ENCODE results near the gene ALPL.

Gene ALPL

DNA sequence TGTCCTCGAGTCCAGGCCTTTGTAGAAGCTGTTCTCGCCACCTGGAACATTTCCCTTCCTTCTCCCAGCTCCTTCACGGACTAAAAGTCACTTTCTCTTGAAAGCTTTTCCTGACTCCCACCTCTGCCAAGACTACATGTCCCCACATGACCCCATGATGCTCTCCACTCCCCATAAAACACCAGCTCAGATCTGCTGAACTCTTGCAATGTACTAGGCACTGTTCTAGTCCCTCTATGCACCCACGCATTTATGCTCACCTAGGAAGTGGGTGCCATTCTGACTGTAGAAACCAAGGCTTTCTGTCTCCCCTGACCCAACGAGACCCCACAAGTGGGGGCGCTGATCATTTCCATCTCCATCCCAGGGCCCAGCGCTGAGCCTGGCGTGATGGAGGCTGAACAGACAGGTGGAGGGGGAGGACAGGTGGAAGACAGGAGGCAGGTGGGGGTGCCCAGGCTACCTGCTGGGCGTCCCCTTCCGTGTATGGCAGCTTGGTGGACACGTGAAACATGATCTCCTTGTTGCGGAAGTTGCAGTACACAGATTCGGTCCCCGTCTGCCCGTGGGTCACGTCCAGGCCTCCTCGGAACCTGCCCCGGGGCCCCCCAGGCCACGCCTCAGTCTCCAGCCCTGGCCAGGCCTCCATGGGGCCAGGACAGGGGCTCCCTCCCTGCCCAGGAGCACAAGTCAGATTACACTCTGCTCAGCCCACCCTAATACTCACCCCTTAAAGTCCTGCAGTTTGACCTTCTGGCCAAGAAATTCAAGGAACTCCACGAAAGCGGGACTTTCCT is 102.0 kb downstream of the ALPL start:
- Histone ChIP-seq H2BK12ac (ENCODE audit: low read length) (no peak overlapping the region), H3K79me2 (ENCODE audit: control insufficient read depth, insufficient read depth, low read length, poor library complexity) (no peaks in the 10 kb centered on the region), H3K4me1 (ENCODE audit: control insufficient read depth in 1 of 2, insufficient read depth in 2 of 2, low read length in 2 of 2) (peaks cover 0 to 7% of the 10 kb centered on the region in 2 experiments), H4K12ac (ENCODE audit: low read depth, low read length) (no peak overlapping the region), H2AK5ac (ENCODE audit: low read length) (no peak overlapping the region), H3K4ac (ENCODE audit: low read depth, low read length) (no peak overlapping the region), H3K23ac (ENCODE audit: low read length) (peak overlapping the region; percentile 11), H4K91ac (ENCODE audit: low read depth, low read length) (no peak overlapping the region), H3K4me2 (ENCODE audit: low read length) (no peak overlapping the region), H3K9ac (ENCODE audit: low read length) (no peak overlapping the region), H3K27me3 (ENCODE audit: insufficient read depth, low read length) (no peaks in the 10 kb centered on the region), H3K18ac (ENCODE audit: low read length) (no peak overlapping the region), H2BK120ac (ENCODE audit: insufficient read depth, low read length, poor library complexity) (no peak overlapping the region), H3K9me3 (ENCODE audit: insufficient read depth, low read depth, low read length) (peaks cover 2% of the 10 kb centered on the region), H2AFZ (ENCODE audit: insufficient read depth, low read length, poor library complexity) (no peak overlapping the region), H3K36me3 (ENCODE audit: control insufficient read depth in 1 of 2, insufficient read depth in 2 of 2, low read length in 2 of 2) (no peaks in the 10 kb centered on the region), H3K27ac (ENCODE audit: low read depth, low read length) (no peak overlapping the region), H3K79me1 (ENCODE audit: low read length) (no peaks in the 10 kb centered on the region), H3K4me3 (ENCODE audit: low read depth, low read length) (no peak overlapping the region), H3K14ac (ENCODE audit: low read length) (no peak overlapping the region), H4K8ac (ENCODE audit: low read depth, low read length) (no peak overlapping the region), H2BK5ac (ENCODE audit: low read depth, low read length, poor library complexity) (no peak overlapping the region)
- WGBS (ENCODE audit: extremely low coverage, insufficient coverage, insufficient read length): no CpG with 5 or more reads among the region's 21 CpGs
- DNase-seq: no peak

DNA sequence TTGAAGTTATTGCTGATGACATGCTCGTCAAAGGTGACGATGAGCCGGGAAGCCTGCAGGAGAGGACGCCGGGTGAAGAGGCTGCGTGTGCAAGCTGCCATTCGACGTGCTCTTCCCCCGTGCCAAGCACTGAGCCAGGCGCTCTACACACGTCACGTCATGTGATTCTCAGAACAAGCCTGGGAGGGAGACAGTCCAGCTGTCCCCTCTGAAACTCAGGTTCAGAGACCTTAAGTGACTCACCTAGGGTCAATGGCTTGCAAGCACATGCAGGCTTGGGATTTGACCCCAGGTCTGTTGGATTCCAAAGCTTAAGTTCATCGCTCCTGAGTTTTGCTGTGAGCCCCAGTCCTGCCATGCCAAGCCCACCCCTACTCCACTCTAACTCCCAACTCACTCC is 102.8 kb downstream of the ALPL start:
- Histone ChIP-seq H3K9ac (ENCODE audit: low read length) (no peak overlapping the region), H4K12ac (ENCODE audit: low read depth, low read length) (no peak overlapping the region)

DNA sequence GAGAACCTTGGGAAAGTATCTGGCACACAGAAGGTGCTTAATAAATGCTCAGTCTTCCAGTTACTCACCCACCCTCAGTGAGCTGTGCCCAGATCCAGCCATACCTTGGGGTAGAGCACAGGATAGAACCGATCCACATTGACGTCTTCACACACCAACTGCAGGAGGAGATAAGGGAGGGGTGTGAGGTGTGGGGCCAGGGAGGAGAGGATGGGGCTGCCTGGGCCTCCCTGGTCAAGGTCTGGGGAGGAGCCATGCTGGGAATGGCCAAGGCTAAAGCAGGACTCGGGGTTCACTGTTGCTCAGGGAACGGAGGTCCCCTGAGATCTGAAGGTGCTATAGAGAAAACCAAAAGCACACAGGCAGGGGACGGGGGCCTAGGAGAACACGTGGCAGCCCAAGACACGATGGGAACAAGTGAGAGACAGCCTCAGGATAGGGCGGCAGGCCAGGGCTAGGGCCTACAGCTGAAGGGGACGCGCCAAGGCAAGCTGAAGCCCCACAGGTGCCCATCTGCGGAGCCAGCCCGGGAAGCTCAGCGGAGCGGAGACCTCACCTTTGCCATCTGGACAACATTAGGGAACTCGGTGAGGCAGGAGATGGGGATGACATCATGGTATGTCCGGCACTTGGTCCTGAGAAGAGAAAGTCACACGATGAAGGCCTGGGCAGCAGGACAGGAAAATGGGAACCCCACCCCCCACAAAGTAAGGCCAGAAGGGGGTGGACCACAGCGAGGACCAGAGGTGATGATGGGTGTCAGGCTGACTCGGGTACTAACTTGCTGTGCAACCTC is 104.0 kb downstream of the ALPL start:
- H3K27ac ChIP-seq (ENCODE audit: low read depth, low read length): no peak overlapping the region
- H2BK120ac ChIP-seq (ENCODE audit: insufficient read depth, low read length, poor library complexity): no peak overlapping the region
- no peak overlapping the region for H3K23ac ChIP-seq (ENCODE audit: low read length)
- H3K4ac ChIP-seq (ENCODE audit: low read depth, low read length): no peak overlapping the region
- no peak overlapping the region for H2BK12ac ChIP-seq (ENCODE audit: low read length)
- no peak overlapping the region for H2AK5ac ChIP-seq (ENCODE audit: low read length)
- no peaks in the 10 kb centered on the region for H3K79me2 ChIP-seq (ENCODE audit: control insufficient read depth, insufficient read depth, low read length, poor library complexity)
- H4K12ac ChIP-seq (ENCODE audit: low read depth, low read length): no peak overlapping the region
- H3K9me3 ChIP-seq (ENCODE audit: insufficient read depth, low read depth, low read length): peaks cover 2% of the 10 kb centered on the region
- no peak overlapping the region for H3K14ac ChIP-seq (ENCODE audit: low read length)
- no peak overlapping the region for H3K9ac ChIP-seq (ENCODE audit: low read length)
- H4K8ac ChIP-seq (ENCODE audit: low read depth, low read length): no peak overlapping the region
- H4K91ac ChIP-seq (ENCODE audit: low read depth, low read length): no peak overlapping the region
- no peaks in the 10 kb centered on the region for H3K36me3 ChIP-seq (ENCODE audit: control insufficient read depth in 1 of 2, insufficient read depth in 2 of 2, low read length in 2 of 2)
- H2AFZ ChIP-seq (ENCODE audit: insufficient read depth, low read length, poor library complexity): no peak overlapping the region
- no peak overlapping the region for H3K4me2 ChIP-seq (ENCODE audit: low read length)
- H2BK5ac ChIP-seq (ENCODE audit: low read depth, low read length, poor library complexity): no peak overlapping the region
- no peaks in the 10 kb centered on the region for H3K27me3 ChIP-seq (ENCODE audit: insufficient read depth, low read length)
- no peaks in the 10 kb centered on the region for H3K4me1 ChIP-seq (ENCODE audit: control insufficient read depth in 1 of 2, insufficient read depth in 2 of 2, low read length in 2 of 2)
- no peak overlapping the region for H3K4me3 ChIP-seq (ENCODE audit: low read depth, low read length)
- H3K79me1 ChIP-seq (ENCODE audit: low read length): no peaks in the 10 kb centered on the region
- DNase-seq: no peak
- WGBS (ENCODE audit: extremely low coverage, insufficient coverage, insufficient read length): no CpG with 5 or more reads among the region's 19 CpGs
- no peak overlapping the region for H3K18ac ChIP-seq (ENCODE audit: low read length)

More for the DNA sequence above, 102.8 kb downstream of the ALPL start:
- Histone ChIP-seq H3K4me1 (ENCODE audit: control insufficient read depth in 1 of 2, insufficient read depth in 2 of 2, low read length in 2 of 2) (peaks cover 0 to 7% of the 10 kb centered on the region in 2 experiments), H2BK12ac (ENCODE audit: low read length) (no peak overlapping the region), H3K36me3 (ENCODE audit: control insufficient read depth in 1 of 2, insufficient read depth in 2 of 2, low read length in 2 of 2) (no peaks in the 10 kb centered on the region), H3K14ac (ENCODE audit: low read length) (no peak overlapping the region), H3K4ac (ENCODE audit: low read depth, low read length) (no peak overlapping the region), H3K4me3 (ENCODE audit: low read depth, low read length) (no peak overlapping the region), H2BK120ac (ENCODE audit: insufficient read depth, low read length, poor library complexity) (no peak overlapping the region), H3K23ac (ENCODE audit: low read length) (no peak overlapping the region), H3K18ac (ENCODE audit: low read length) (no peak overlapping the region), H3K27ac (ENCODE audit: low read depth, low read length) (no peak overlapping the region), H3K27me3 (ENCODE audit: insufficient read depth, low read length) (no peaks in the 10 kb centered on the region), H3K79me1 (ENCODE audit: low read length) (no peaks in the 10 kb centered on the region), H3K4me2 (ENCODE audit: low read length) (no peak overlapping the region), H2AK5ac (ENCODE audit: low read length) (no peak overlapping the region), H2AFZ (ENCODE audit: insufficient read depth, low read length, poor library complexity) (no peak overlapping the region), H4K91ac (ENCODE audit: low read depth, low read length) (no peak overlapping the region), H3K79me2 (ENCODE audit: control insufficient read depth, insufficient read depth, low read length, poor library complexity) (no peaks in the 10 kb centered on the region), H4K8ac (ENCODE audit: low read depth, low read length) (no peak overlapping the region), H2BK5ac (ENCODE audit: low read depth, low read length, poor library complexity) (no peak overlapping the region), H3K9me3 (ENCODE audit: insufficient read depth, low read depth, low read length) (peaks cover 2% of the 10 kb centered on the region)
- WGBS (ENCODE audit: extremely low coverage, insufficient coverage, insufficient read length): no CpG with 5 or more reads among the region's 13 CpGs
- DNase-seq: no peak

DNA sequence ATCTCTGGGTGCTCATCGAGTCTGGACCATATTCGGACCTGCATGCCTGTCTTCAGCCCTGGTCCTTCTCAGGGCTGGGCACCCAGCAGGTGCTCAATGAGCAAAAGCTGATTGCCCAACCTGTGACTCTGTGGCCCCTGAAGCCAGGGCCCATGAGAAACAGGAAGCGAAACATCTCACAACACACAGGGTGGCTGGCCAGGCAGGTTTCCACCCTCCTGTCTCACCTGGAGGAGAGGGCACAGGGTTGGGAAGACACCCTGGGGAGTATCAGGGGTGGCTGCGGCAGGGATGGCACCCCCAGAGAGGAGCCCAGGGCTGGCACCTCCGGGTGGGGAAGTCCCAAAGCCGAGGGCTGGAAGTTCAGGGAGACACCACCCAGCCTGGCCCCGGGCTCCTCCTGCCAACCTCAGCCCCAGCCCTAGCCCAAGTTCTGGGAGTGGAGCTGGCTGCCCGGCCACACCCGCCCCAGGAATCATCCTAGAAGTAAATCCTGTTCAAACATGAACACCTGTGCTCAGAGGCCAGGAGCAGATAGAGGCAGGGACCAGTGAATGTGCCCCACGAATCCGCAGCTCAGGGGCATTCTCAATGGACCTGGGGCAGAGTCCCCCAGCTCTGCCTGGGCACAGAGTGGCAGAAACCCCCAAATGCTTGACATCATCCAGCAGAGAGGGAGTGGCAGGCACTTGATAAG is 105.3 kb downstream of the ALPL start:
- Histone ChIP-seq H4K12ac (ENCODE audit: low read depth, low read length) (no peak overlapping the region), H3K4ac (ENCODE audit: low read depth, low read length) (no peak overlapping the region), H4K8ac (ENCODE audit: low read depth, low read length) (no peak overlapping the region), H3K27ac (ENCODE audit: low read depth, low read length) (no peak overlapping the region), H3K9me3 (ENCODE audit: insufficient read depth, low read depth, low read length) (peaks cover 2% of the 10 kb centered on the region), H3K79me2 (ENCODE audit: control insufficient read depth, insufficient read depth, low read length, poor library complexity) (no peaks in the 10 kb centered on the region), H3K79me1 (ENCODE audit: low read length) (no peaks in the 10 kb centered on the region), H3K27me3 (ENCODE audit: insufficient read depth, low read length) (no peaks in the 10 kb centered on the region), H3K4me3 (ENCODE audit: low read depth, low read length) (no peak overlapping the region), H3K36me3 (ENCODE audit: control insufficient read depth in 1 of 2, insufficient read depth in 2 of 2, low read length in 2 of 2) (no peaks in the 10 kb centered on the region), H3K23ac (ENCODE audit: low read length) (no peak overlapping the region), H3K9ac (ENCODE audit: low read length) (no peak overlapping the region), H2AFZ (ENCODE audit: insufficient read depth, low read length, poor library complexity) (no peak overlapping the region), H3K4me2 (ENCODE audit: low read length) (no peak overlapping the region), H2BK120ac (ENCODE audit: insufficient read depth, low read length, poor library complexity) (no peak overlapping the region), H3K18ac (ENCODE audit: low read length) (no peak overlapping the region), H4K91ac (ENCODE audit: low read depth, low read length) (no peak overlapping the region), H2BK12ac (ENCODE audit: low read length) (no peak overlapping the region), H3K14ac (ENCODE audit: low read length) (no peak overlapping the region), H3K4me1 (ENCODE audit: control insufficient read depth in 1 of 2, insufficient read depth in 2 of 2, low read length in 2 of 2) (no peaks in the 10 kb centered on the region), H2AK5ac (ENCODE audit: low read length) (no peak overlapping the region), H2BK5ac (ENCODE audit: low read depth, low read length, poor library complexity) (no peak overlapping the region)
- WGBS (ENCODE audit: extremely low coverage, insufficient coverage, insufficient read length): no CpG with 5 or more reads among the region's 11 CpGs
- no peak for DNase-seq
